NCI-H1417 treated with DMSO at 0.1 percent for 48 hours (cell line): ENCODE results near the gene PGLYRP3.
A peak's percentile ranks its signal among the peaks of the same experiment; 100 is the strongest.
"Not testable (repeated sequence)": the region's sequence is repeated elsewhere in the genome, so short reads cannot be mapped to it uniquely, and the experiment has no call there.

Experiments used
- DNase-seq: peaks from one replicate; lab custom pipeline; 2025; lab: John Stamatoyannopoulos, UW

PGLYRP3 gene

DNA sequence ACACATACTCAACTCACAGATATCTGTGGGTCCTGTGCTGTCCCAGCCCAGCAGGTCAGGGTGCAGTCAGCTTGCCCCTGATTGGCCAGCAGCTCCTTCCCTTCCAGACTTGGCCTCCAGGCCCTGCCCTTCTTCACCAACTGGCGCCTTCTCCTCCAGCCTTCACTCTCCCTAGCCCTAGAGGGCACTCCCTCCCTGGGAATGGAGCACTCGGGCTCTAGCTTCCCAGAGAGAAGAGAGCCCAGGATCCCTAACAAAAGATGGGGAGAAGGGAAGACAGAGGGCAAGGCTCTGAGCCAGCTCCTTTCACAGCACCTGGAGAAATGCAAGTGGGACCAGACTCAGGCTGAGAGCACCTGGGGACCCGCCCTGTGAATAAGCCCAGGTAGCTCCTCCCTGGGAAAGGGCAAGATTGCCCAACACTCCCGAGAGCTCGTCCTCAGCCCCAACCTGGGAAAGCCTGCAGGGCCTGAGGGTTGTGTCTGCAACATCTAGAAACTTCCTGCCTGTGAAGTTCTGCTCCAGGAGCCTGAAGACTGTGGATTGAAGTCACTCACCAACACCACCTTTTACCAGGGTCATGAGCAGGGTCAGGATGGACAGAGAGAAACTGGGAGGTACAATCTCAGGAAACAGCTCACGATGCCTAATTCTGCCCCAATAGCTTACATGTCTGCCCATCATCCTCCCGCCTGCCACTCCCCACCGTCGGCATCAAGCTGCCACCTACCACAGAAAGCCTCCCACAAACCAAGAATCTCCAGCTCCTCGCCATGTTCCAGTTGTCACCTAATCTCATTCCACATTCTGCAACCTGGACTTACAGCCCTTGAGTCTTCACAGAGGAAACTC, 36.0 kb upstream of the PGLYRP3 start, which contains the start of gene PGLYRP4:
PGLYRP4 (minus strand) TSS at position 331 of the 852 bp plus-strand sequence. CDS start 909 bp downstream, outside the sequence.
- DNase-seq = no peak

GRCh38 chr1:153347856-153348255, 35.1 kb upstream of the PGLYRP3 start:
- DNase-seq = no peak

DNA sequence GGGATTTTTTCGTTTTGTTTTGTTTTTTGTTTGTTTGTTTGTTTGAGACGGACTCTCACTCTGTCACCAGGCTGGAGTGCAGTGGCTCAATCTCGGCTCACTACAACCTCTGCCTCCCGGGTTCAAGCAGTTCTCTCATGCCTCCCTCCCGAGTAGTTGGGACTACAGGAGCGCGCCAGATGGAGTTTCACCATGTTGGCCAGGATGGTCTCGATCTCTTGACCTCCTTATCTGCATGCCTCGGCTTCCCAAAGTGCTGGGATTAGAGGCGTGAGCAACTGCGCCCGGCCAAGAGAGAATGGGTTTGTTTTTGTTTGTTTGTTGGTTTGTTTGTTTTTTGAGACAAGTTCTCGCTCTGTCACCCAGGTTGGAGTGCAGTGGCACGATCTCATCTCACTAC, 34.3 kb upstream of the PGLYRP3 start:
- not testable (repeated sequence) for DNase-seq

- no peak for DNase-seq
Measured at GRCh38 chr1:153346077-153346723, 33.4 kb upstream of the PGLYRP3 start.

DNA sequence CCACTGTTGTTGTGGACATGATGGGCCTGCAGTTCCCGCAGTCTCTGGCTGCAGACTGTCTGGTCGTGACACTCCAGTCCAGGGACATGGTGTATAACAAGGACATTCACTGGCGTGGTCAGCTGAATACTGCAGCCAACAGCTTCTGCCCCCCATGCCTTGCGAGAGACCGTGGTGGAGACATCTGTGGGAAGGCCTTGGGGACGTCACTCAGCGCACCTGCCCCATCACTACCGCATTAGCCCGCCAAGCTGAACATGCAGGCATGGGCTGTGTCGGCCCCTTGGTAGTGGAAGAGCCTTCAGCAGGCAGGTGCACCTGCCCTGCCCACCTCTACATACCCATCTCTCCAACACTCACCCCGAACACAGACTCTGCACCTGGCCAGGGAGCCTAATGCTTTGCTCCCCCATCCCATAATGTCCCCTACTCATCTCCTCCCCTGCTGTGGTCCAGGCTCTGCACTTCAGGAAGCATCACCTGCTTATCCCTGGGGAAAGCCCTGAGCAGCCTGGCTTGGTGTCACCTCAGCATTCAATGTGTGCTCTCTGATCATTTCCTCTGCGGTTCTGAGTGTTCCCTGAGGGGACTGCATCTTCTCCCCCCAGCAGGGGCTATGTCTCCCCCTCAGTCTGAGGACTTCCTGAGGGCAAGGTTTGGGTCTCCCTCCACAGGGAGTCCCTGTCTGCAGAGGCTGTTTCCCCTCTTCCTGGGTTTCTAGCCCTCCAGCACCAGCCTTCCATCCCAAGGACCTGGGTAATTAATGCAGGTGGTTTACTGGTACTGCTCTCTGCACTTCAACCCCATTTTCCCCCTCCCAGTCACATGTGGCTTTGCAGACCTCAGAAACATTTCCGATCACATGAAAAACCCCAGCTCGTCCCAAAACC, 32.7 kb upstream of the PGLYRP3 start:
- DNase-seq = peak; percentile 5

DNA sequence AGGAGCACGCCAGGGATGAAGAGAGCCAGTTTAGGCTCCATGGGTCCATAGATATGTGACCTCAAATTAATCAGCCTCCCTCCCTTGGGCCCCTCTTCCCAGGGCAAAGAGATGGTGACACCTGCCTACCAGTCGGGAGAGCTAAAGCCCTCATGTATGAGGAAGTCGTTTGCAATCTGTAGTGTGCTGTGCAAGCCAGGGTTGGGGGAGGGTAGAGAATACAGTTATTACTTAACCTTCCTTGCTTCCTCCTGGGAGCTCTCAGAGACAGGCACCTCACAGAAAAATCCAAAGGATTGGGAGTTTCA, 31.9 kb upstream of the PGLYRP3 start:
- DNase-seq = no peak

- no peak for DNase-seq
Measured at GRCh38 chr1:153343811-153344717, 31.3 kb upstream of the PGLYRP3 start.

DNA sequence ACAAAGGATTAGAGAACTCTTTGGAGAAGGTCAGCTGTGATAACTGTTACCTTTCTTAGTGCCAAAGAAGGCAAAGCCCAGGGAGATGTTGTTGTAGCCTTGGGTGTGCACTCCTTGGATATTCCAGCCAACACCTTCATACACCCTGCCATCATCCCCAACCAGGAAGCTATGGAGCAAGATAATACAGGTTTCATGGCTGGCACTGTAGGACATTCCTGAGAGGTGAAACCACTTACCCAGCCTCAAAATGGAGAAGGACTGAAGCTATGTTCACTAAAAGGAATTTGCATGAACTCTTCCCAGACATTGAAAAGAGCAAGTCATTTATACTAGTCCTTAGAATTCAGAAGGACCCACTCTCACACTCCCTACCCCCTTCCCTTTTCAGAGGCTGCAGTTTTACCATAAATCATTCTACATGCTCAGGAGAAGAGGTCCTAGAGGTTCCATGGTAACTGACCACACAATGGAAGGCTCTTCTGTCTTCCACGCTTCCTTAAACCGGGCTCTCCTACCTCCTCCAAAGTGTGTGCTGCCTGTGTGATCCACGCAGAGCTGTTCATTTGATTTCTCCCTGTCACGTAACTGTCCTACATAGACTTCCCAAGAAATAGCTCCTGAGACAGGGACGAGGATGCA, 30.4 kb upstream of the PGLYRP3 start:
- DNase-seq = no peak

- no peak for DNase-seq
Measured at GRCh38 chr1:153342178-153342577, 29.4 kb upstream of the PGLYRP3 start.

DNA sequence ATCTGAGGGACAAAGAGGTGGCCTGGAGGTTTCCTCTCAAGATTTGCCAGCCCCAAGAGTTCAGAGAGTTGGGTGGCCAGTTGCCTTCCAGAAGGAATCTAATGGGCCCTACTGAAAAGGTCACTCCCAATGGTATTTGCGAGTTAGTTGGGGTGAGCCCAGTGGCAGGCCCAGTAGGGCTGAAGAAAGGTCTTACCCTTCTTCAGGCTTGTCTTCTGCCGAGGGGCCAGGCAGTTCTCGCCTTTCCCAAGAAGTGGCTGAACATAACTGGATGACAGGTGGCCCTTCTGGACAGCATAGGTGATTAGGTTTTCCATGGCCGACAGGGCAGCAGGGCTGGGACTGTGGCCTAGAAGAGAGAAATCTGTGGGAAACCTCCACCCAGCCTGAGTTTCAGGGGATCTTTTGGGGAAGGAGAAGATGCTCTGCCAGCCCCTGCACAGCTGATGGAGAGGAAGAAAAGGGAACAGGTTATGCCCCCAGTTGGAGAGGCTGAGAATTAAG, 28.7 kb upstream of the PGLYRP3 start:
- DNase-seq = no peak

GRCh38 chr1:153340356-153340755, 27.6 kb upstream of the PGLYRP3 start:
- DNase-seq = no peak

GRCh38 chr1:153339802-153340201, 27.1 kb upstream of the PGLYRP3 start:
- no peak for DNase-seq

DNA sequence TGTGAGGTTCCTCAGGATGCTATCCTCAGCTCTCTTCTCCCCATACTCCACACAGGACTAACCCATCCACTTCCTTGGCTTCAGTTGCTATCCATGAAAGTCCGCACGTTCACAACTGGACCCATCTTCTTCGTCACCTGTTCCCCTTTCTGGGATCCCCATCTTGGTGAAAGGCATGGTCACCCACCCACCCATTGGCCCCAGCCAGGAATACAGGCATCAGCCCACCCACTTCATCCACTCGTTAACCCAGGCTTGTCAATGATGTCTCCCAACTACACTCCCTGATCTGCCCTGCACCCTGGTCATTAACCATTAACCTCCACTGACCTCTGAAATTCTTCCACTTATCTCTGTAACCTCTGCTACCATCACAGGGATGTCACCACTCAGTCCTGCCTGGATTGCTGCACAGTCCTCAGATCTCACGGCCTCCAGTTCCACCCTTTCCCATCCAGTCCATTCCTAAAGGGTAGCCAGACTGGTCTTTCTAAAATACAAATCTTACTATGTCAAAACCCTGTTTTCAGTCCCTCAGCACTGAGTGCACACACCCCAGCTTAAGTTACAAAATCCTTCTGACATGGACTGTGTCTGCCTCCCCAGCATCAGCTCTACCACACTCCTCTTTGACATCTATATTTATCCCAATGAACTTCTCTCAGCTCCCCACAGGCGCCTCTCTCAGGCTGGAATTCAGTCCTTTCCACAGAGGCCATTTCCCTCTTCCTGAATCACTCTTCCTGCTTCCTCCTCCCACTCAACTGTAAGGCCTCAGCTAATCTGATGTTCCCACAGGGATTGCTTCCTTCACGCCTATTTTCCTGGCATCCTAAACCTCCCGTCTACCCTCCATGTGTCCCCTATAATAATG, 25.5 kb upstream of the PGLYRP3 start:
- no peak for DNase-seq

DNA sequence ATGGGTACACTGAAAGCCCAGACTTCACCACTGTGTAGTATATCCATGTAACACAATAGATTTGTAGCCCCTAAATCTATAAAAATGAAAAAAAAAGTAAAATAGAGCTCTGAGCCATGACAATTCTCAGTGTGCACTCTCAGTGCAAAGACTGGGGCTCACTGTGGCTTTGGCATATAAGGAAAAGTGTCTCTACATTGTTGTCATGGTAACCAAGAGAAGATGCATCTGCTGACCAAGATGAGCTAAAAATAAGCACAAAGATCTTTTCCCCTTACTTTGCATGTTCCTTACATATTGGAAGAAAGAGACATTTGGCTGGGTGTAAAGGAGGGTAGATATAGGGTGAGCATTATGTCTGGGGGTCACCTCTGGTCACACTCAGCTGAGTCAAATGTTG, 23.9 kb upstream of the PGLYRP3 start:
- no peak for DNase-seq

DNA sequence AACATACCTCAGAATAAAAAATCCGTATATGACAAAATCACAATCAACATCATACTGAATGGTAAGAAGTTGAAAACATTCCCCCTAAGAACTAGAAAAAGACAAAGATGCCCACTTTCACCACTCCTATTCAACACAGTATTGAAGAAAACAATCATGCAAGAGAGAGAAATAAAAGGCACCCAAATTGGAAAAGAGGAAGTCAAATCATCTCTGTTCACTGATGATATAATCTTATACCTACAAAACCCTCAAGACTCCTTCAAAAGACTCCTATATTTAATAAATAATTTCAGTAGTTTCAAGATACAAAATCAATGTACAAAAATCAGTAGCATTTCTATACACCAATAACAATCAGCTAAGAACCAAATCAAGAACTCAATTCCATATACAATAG, 21.1 kb upstream of the PGLYRP3 start:
- DNase-seq = no peak

GRCh38 chr1:153324912-153325311, 12.2 kb upstream of the PGLYRP3 start:
- no peak for DNase-seq

GRCh38 chr1:153322568-153322967, 9.8 kb upstream of the PGLYRP3 start:
- DNase-seq = no peak

GRCh38 chr1:153318145-153318544, 5.4 kb upstream of the PGLYRP3 start:
- DNase-seq = not testable (repeated sequence)

GRCh38 chr1:153316013-153316412, 3.3 kb upstream of the PGLYRP3 start:
- not testable (repeated sequence) for DNase-seq

- DNase-seq = not testable (repeated sequence)
Measured at GRCh38 chr1:153314388-153314787, 1.6 kb upstream of the PGLYRP3 start.
